ENCODE data around the gene TEX261.

The TEX261 gene

GRCh38 chr2:70936979-70937811 is 57.5 kb downstream of the TEX261 start:
- DNase-seq (ENCODE audit: low spot score): no peak

GRCh38 chr2:70936165-70936978 is 58.3 kb downstream of the TEX261 start:
- no peak for DNase-seq (ENCODE audit: low spot score)

All from AG08396 (cell line).